PC-3 (cell line): ENCODE measurements around the gene LYPD3. TPM values are rescaled to one million over a fixed set of nuclear protein-coding genes. Genes with fewer than 3 reads are reported as not detected.

Experiments
- ATAC-seq: fragments of 200-7000 bp; cut with Tn5 transposase; 2 replicates; pipeline ENCODE4 v1.9.1; 2020; ENCODE audit warnings: mild to moderate bottlenecking, moderate library complexity
- BruUV-seq: library from RNA; stranded (reverse); fragments of 400-500 nt; replicated peaks from 2 replicates; lab custom pipeline; 2021; lab: Mats Ljungman, UMichigan
- CTCF ChIA-PET: fragments of 300-600 bp; sonication (Branson Sonifier 250); formaldehyde crosslinking; loops from one replicate; lab custom pipeline; 2022; ENCODE audit warnings: antibody characterized with exemption; lab: Charles Lee
- POLR2A ChIA-PET: fragments of 300-600 bp; sonication (Branson Sonifier 250); formaldehyde crosslinking; loops from one replicate; lab custom pipeline; 2022; ENCODE audit warnings: antibody characterized with exemption; ENCODE audit not compliant: unreplicated experiment; lab: Charles Lee
- DNase-seq: peaks from one replicate; pipeline ENCODE4 v3.0.0-alpha.2; 2015
- H2AFZ ChIP-seq: fragments of 300-600 bp; sonication (generic); 2 replicates; pipeline ENCODE4 v1.6.0; 2016; ENCODE audit warnings: antibody characterized with exemption, low read length
- H3F3A ChIP-seq: fragments of 300-600 bp; sonication (generic); one replicate; pipeline ENCODE4 v1.6.0; 2017; ENCODE audit warnings: antibody characterized with exemption, low read length, control low read depth, mild to moderate bottlenecking; ENCODE audit not compliant: unreplicated experiment
- H3K27ac ChIP-seq: fragments of 300-600 bp; sonication (generic); 2 replicates; pipeline ENCODE4 v1.5.1; 2016; ENCODE audit warnings: mild to moderate bottlenecking, low read length
- H3K27me3 ChIP-seq: fragments of 300-600 bp; sonication (generic); 2 replicates; pipeline ENCODE4 v1.6.1; 2016; ENCODE audit warnings: low read length, mixed read lengths
- H3K36me3 ChIP-seq: fragments of 300-600 bp; sonication (generic); 2 replicates; pipeline ENCODE4 v1.6.1; 2016; ENCODE audit warnings: low read depth, mixed run types, low read length, mixed read lengths
- H3K4me1 ChIP-seq: fragments of 300-600 bp; sonication (generic); 2 replicates; pipeline ENCODE4 v1.5.1; 2016; ENCODE audit warnings: low read length; ENCODE audit not compliant: insufficient read depth
- H3K4me2 ChIP-seq: fragments of 300-600 bp; sonication (generic); 2 replicates; pipeline ENCODE4 v1.6.0; 2016; ENCODE audit warnings: low read length
- H3K4me3 ChIP-seq: fragments of 300-600 bp; sonication (generic); 2 replicates; pipeline ENCODE4 v1.5.1; 2016; ENCODE audit warnings: mild to moderate bottlenecking, low read length, mixed read lengths
- H3K79me2 ChIP-seq: fragments of 300-600 bp; sonication (generic); 2 replicates; pipeline ENCODE4 v1.6.1; 2017; ENCODE audit warnings: low read length, mixed read lengths
- H3K9ac ChIP-seq: fragments of 300-600 bp; sonication (generic); 2 replicates; pipeline ENCODE4 v1.6.0; 2016; ENCODE audit warnings: mild to moderate bottlenecking, low read length
- H3K9me2 ChIP-seq: fragments of 300-600 bp; sonication (generic); replicated peaks from 2 replicates; pipeline ENCODE4 v1.6.1; 2016; ENCODE audit warnings: mixed run types, low read length, mixed read lengths
- H3K9me3 ChIP-seq: fragments of 300-600 bp; sonication (generic); 2 replicates; pipeline ENCODE4 v1.6.1; 2016; ENCODE audit warnings: low read length, mixed read lengths
- H4K20me1 ChIP-seq: fragments of 300-600 bp; sonication (generic); 2 replicates; pipeline ENCODE4 v1.6.1; 2016; ENCODE audit warnings: low read length, mixed read lengths
- CTCF ChIP-seq: fragments of 300-600 bp; sonication (generic); conservative IDR thresholded peaks from 2 replicates; pipeline ENCODE4 v1.5.1; 2017; ENCODE audit warnings: antibody characterized with exemption, low read depth, mild to moderate bottlenecking, low read length
- EZH2 ChIP-seq: fragments of 300-600 bp; sonication (generic); IDR thresholded peaks from one replicate; pipeline ENCODE4 v1.6.1; 2017; ENCODE audit warnings: antibody characterized with exemption, mild to moderate bottlenecking, low read length; ENCODE audit not compliant: unreplicated experiment
- EZH2phosphoT487 ChIP-seq: fragments of 300-600 bp; sonication (generic); IDR thresholded peaks from 2 replicates; pipeline ENCODE4 v1.6.1; 2018; ENCODE audit warnings: mild to moderate bottlenecking, antibody characterized with exemption, low read length, borderline replicate concordance
- intact Hi-C: fragments of 100-400 bp; cut with micrococcal nuclease; formaldehyde crosslinking; loops from 2 replicates; pipeline ENCODE4 v1.9.0; 2023
- total RNA-seq: library from RNA; depleted of rRNA; stranded (reverse); fragments of >200 nt; gene quantifications from 2 replicates; pipeline ENCODE4 v1.2.3, GENCODE V29; 2014

LYPD3 gene
- total RNA-seq, 1 experiment from 2014 or later, result 16.8 TPM

DNA sequence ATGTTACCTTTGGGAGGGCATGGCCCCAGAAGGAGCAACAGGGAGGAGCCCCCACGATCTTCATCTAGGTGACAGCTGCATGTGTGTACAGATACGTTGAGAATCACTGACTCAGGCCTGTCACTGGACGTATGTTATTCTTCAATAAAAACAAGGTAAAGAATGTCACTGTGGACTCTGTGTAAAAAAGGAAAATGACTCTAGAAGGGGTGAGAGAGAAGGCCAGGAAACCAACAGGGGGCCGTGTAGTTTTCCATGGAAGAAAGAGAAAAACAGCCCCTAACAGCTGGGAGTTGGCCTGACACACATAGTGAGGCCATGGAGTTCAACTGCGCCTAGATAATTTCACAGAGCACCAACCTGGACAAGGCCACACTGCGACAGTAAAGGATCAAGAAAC is 1.9 kb upstream of the LYPD3 start:
- Histone ChIP-seq H3K9ac (peak overlapping the region; percentile 77), H3K4me1 (peaks cover 67% of the 10 kb centered on the region), H4K20me1 (no peaks in the 10 kb centered on the region), H3K79me2 (0 out of 2 replicates have a peak, but pooled peaks cover 9% of the 10 kb centered on the region), H3F3A (no peaks in the 10 kb centered on the region), H3K27me3 (no peaks in the 10 kb centered on the region), H3K9me2 (no peaks in the 10 kb centered on the region), H2AFZ (peak overlapping the region; percentile 26; the same call in 1 of the 2 replicates), H3K36me3 (no peaks in the 10 kb centered on the region), H3K27ac (peak overlapping the region; percentile 97), H3K4me3 (no peak overlapping the region; the same call in 1 of the 2 replicates), H3K9me3 (no peaks in the 10 kb centered on the region), H3K4me2 (peak overlapping the region; percentile 66)
- no peak for ATAC-seq
- CTCF ChIA-PET, result no interaction called here
- TF ChIP-seq EZH2 (no peak), CTCF (no peak), EZH2phosphoT487 (no peak)
- POLR2A ChIA-PET, result no interaction called here
- DNase-seq, result peak; percentile 23
- no TSS peak for BruUV-seq
- intact Hi-C loops, result no loop called here

- no peaks in the 10 kb centered on the region for H4K20me1 ChIP-seq
- POLR2A ChIA-PET, result no interaction called here
- no TSS peak for BruUV-seq
Observed at GRCh38 chr19:43466793-43467192, 1.4 kb upstream of the LYPD3 start.

More at GRCh38 chr19:43466793-43467192, 1.4 kb upstream of the LYPD3 start:
- intact Hi-C loops, result no loop called here
- Histone ChIP-seq H3K9me3 (no peaks in the 10 kb centered on the region), H2AFZ (no peak overlapping the region), H3K36me3 (no peaks in the 10 kb centered on the region), H3K4me1 (peaks cover 67% of the 10 kb centered on the region), H3K9me2 (no peaks in the 10 kb centered on the region), H3K4me3 (no peak overlapping the region), H3K27me3 (no peaks in the 10 kb centered on the region), H3F3A (no peaks in the 10 kb centered on the region), H3K9ac (peak overlapping the region; percentile 77), H3K27ac (peak overlapping the region; percentile 97), H3K4me2 (0 out of 2 replicates have a peak overlapping the region, but pooled peaks have one; percentile 66), H3K79me2 (0 out of 2 replicates have a peak, but pooled peaks cover 9% of the 10 kb centered on the region)
- no peak for ATAC-seq
- no peak for DNase-seq
- CTCF ChIA-PET, result no interaction called here
- no peak for TF ChIP-seq CTCF
- no peak for TF ChIP-seq EZH2phosphoT487
- TF ChIP-seq EZH2, result no peak
